Right atrium auricular region (tissue), 2 donors: Measurements from ENCODE around the gene C1orf105. TPM values are rescaled to one million over a fixed set of nuclear protein-coding genes. Genes with fewer than 3 reads are reported as not detected.

Experiments
- DNase-seq: peaks from one replicate; pipeline ENCODE4 v3.0.0-alpha.2; 2019; ENCODE audit warnings: low spot score
- H3K27ac ChIP-seq, 2 donors: fragments of 200-600 bp; sonication (generic); 1 replicate in 1 of 2; 2 replicates in 1 of 2; pipeline ENCODE4 v1.5.1; 2016 to 2019
- H3K27me3 ChIP-seq, 2 donors: fragments of 200-600 bp; sonication (generic); one replicate each; pipeline versions ENCODE4 v1.5.1 to v1.6.0; 2017 to 2019
- H3K36me3 ChIP-seq: fragments of 200-600 bp; sonication (generic); one replicate; pipeline ENCODE4 v1.5.1; 2016
- H3K4me1 ChIP-seq, 2 donors: fragments of 200-600 bp; sonication (generic); one replicate each; pipeline versions ENCODE4 v1.5.1 to v1.6.0; 2017 to 2019
- H3K4me3 ChIP-seq, 2 donors: fragments of 200-600 bp; sonication (generic); 1 replicate in 1 of 2; 2 replicates in 1 of 2; pipeline ENCODE4 v1.5.1; 2017 to 2019; ENCODE audit warnings: mild to moderate bottlenecking in 1 of 2, moderate library complexity in 1 of 2
- H3K9me3 ChIP-seq, 2 donors: fragments of 200-600 bp; sonication (generic); one replicate each; pipeline ENCODE4 v1.5.1; 2019
- total RNA-seq, 2 donors: library from RNA; depleted of rRNA; stranded (reverse); fragments of >200 nt; gene quantifications; one replicate each; pipeline ENCODE4 v1.1.0, GENCODE V29; 2016
- TF ChIP-seq, protein P1 (sequence below), 2 donors: fragments of 200-600 bp; sonication (generic); IDR thresholded peaks; one replicate each; pipeline ENCODE4 v1.5.1; 2019; ENCODE audit warnings: antibody characterized with exemption in 2 of 2

Gene C1orf105
- total RNA-seq, 2 donors from 2014 or later: 3.3 to 18.0 TPM

DNA sequence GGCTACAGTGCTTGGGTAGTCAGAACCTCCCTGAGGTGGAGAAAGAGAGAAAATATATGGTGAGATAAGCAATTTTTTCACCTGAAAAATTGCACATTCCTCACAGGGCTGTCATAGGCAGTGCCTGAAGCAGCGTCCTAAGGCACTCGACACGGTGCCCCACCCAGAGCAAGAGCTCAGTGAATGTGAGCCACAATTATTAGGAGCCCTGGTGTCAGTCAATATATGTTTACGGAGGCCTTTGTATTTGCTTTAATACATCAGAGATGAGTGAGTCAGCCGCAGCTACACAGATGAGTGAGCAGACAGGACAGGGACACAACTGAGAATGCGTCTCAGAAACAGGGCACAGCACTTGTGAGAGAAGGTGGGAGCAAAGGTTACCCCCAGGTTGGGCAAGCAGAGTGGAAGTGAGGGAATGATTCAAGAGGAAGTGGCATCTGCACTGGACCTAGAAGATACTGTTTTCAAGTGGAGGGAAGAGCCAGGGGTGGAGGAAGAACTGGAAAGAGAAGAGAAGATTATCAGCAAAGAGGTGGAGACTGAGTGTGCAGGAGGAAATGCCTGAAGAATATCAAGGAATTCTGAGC lies 28.6 kb downstream of the C1orf105 start:
- H3K36me3 ChIP-seq: no peaks in the 10 kb centered on the region
- TF ChIP-seq, protein P1, sequence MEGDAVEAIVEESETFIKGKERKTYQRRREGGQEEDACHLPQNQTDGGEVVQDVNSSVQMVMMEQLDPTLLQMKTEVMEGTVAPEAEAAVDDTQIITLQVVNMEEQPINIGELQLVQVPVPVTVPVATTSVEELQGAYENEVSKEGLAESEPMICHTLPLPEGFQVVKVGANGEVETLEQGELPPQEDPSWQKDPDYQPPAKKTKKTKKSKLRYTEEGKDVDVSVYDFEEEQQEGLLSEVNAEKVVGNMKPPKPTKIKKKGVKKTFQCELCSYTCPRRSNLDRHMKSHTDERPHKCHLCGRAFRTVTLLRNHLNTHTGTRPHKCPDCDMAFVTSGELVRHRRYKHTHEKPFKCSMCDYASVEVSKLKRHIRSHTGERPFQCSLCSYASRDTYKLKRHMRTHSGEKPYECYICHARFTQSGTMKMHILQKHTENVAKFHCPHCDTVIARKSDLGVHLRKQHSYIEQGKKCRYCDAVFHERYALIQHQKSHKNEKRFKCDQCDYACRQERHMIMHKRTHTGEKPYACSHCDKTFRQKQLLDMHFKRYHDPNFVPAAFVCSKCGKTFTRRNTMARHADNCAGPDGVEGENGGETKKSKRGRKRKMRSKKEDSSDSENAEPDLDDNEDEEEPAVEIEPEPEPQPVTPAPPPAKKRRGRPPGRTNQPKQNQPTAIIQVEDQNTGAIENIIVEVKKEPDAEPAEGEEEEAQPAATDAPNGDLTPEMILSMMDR (IDR thresholded peaks at IDR 0.05): no peak
- no peak overlapping the region for H3K27ac ChIP-seq
- no peaks in the 10 kb centered on the region for H3K27me3 ChIP-seq
- no peaks in the 10 kb centered on the region for H3K9me3 ChIP-seq
- peaks cover 0 to 17% of the 10 kb centered on the region in 2 donors for H3K4me1 ChIP-seq
- no peak for DNase-seq
- no peak overlapping the region for H3K4me3 ChIP-seq

DNA sequence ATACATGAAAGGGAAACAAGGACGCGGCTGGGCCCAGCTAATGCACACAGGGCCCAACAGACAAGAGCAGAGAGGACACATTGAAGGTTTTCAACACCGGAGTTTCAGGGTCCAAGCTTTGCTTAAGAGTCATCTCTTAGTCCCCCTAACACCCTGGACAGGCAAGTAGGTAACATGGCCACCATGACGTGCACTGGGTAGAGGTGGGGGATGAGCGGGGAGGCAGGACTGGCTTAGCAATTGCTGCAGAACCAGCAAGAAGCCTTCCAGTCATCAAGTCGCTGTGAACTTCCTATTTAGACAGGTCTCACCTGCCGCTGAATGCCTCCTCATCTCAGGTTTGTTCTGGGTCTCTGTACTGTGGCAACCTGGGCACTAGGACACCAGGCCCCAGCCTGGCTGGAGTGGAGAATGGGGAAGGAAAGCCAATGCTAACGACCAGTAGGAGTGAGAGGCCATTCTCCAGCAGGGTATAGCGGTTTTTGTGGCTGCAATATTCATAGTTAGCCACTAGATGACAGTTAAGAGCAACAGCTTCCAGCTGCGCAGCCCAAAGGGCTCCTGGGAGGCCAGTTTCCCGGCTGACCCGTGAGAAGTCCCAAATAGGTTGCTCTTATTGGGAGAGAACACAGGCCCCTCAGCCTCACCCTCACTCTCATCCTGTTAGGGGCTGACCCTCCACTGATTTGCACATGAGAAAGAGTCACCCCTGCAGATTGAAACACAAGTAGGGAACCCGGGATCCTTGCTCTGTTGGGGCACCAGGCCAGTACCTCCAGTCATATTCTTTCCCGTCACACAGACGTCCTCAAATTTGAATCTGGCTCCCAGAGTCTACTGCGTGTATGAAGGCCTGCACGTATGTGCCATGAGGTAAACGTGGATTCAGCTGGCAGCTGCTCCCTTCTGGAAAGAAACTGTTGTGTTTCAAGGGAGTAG lies 29.4 kb downstream of the C1orf105 start:
- peak; percentile 64 for DNase-seq
- H3K27me3 ChIP-seq: no peaks in the 10 kb centered on the region
- TF ChIP-seq, protein P1 (IDR thresholded peaks at IDR 0.05): peak; percentile 91 to 95
- no peaks in the 10 kb centered on the region for H3K9me3 ChIP-seq
- H3K4me1 ChIP-seq: peaks cover 0 to 13% of the 10 kb centered on the region in 2 donors
- no peak overlapping the region for H3K27ac ChIP-seq
- H3K4me3 ChIP-seq: no peak overlapping the region
- no peaks in the 10 kb centered on the region for H3K36me3 ChIP-seq

DNA sequence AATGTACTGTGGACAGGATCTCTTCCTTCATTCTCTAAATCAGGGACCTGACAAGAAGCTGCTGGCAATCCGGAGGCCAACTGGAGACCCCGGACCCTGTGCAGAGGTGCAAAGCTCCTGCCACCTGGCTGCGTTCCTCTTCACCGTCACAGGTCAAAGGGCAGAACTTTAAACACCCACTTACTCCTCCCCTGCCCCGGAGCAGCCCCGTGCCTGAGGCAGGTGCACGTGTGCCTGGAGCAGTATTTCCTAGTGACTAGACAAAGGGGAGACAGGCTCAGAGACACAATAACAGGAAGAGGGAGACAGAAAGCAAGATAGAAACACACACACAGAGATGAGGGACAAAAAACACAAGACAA lies 30.0 kb downstream of the C1orf105 start:
- Histone ChIP-seq H3K27ac (no peak overlapping the region), H3K4me1 (peaks cover 0 to 13% of the 10 kb centered on the region in 2 donors), H3K36me3 (no peaks in the 10 kb centered on the region), H3K27me3 (no peaks in the 10 kb centered on the region), H3K4me3 (no peak overlapping the region), H3K9me3 (no peaks in the 10 kb centered on the region)
- TF ChIP-seq, protein P1 (IDR thresholded peaks at IDR 0.05): no peak
- DNase-seq: no peak

DNA sequence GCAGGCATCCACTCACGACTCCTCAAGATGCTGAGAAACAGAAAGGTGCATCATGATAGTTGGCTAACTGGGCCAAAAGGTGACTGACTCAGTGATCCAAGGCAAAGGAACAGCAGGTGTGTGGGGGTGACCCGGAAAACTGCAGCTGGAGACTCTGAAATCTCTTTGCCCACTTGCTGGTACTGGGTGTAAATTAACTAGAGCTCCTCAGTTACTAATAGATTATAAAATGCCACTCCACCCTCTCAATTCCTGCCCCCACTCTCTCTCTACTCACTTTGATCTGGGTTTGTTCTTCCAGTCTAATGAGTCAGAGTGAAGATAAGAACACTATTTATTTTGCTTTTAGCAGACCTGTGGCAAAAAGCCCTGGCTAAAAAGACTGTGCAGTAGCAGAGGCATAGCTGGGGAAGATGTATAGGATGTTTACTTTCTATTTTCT lies 30.5 kb downstream of the C1orf105 start:
- Histone ChIP-seq H3K27ac (no peak overlapping the region), H3K9me3 (no peaks in the 10 kb centered on the region), H3K27me3 (no peaks in the 10 kb centered on the region), H3K36me3 (no peaks in the 10 kb centered on the region), H3K4me1 (peaks cover 0 to 13% of the 10 kb centered on the region in 2 donors), H3K4me3 (no peak overlapping the region)
- no peak for DNase-seq
- TF ChIP-seq, protein P1 (IDR thresholded peaks at IDR 0.05): no peak

- TF ChIP-seq, protein P1 (IDR thresholded peaks at IDR 0.05): no peak
- Histone ChIP-seq H3K4me3 (peak overlapping the region in 1 of 2 donors; percentile 8), H3K4me1 (peaks cover 0 to 13% of the 10 kb centered on the region in 2 donors), H3K27me3 (no peaks in the 10 kb centered on the region), H3K27ac (peak overlapping the region; percentile 7 to 60), H3K36me3 (no peaks in the 10 kb centered on the region), H3K9me3 (no peaks in the 10 kb centered on the region)
- DNase-seq: no peak
These were observed 32.2 kb downstream of the C1orf105 start for GRCh38 chr1:172452536-172453152.
